Heart left ventricle (tissue), 16 donors: ENCODE results near the gene PEX11G. TPM values are rescaled to one million over a fixed set of nuclear protein-coding genes. Genes with fewer than 3 reads are reported as not detected.

ENCODE experiments used
- ATAC-seq, 4 donors: fragments of 200-7000 bp; cut with Tn5 transposase; one replicate each; pipeline ENCODE4 v1.9.1; 2020 to 2022; ENCODE audit warnings: moderate library complexity in 4 of 4, mild to moderate bottlenecking in 3 of 4, moderate number of reproducible peaks in 1 of 4
- DNase-seq, 5 donors: peaks; one replicate each; pipeline ENCODE4 v3.0.0-alpha.2; 2020
- H3K27ac ChIP-seq, 12 donors: fragments of 200-600 bp; sonication (generic) in 4 of 12; one replicate each; pipeline versions ENCODE4 v1.5.0 to v1.8.0; 2016 to 2022; ENCODE audit warnings: mild to moderate bottlenecking in 2 of 12
- H3K27me3 ChIP-seq, 9 donors: fragments of 200-600 bp; sonication (generic) in 2 of 9; one replicate each; pipeline versions ENCODE4 v1.5.1 to v1.8.0; 2016 to 2022; ENCODE audit warnings: mild to moderate bottlenecking in 3 of 9
- H3K36me3 ChIP-seq, 9 donors: fragments of 200-600 bp; sonication (generic) in 2 of 9; one replicate each; pipeline versions ENCODE4 v1.5.0 to v1.8.0; 2018 to 2022; ENCODE audit warnings: mild to moderate bottlenecking in 2 of 9
- H3K4me1 ChIP-seq, 12 donors: fragments of 200-600 bp; sonication (generic) in 4 of 12; one replicate each; pipeline versions ENCODE4 v1.5.0 to v1.8.0; 2016 to 2022; ENCODE audit warnings: mild to moderate bottlenecking in 3 of 12
- H3K4me3 ChIP-seq, 12 donors: fragments of 200-600 bp; sonication (generic) in 4 of 12; one replicate each; pipeline versions ENCODE4 v1.5.0 to v1.8.0; 2017 to 2022; ENCODE audit warnings: mild to moderate bottlenecking in 9 of 12, moderate library complexity in 4 of 12
- H3K9me3 ChIP-seq, 12 donors: fragments of 200-600 bp; sonication (generic) in 4 of 12; one replicate each; pipeline versions ENCODE4 v1.5.0 to v1.8.0; 2016 to 2022; ENCODE audit warnings: mild to moderate bottlenecking in 1 of 12
- CTCF ChIP-seq, 12 donors: fragments of 200-600 bp; sonication (generic) in 4 of 12; IDR thresholded peaks; one replicate each; pipeline versions ENCODE4 v1.5.0 to v1.8.0; 2018 to 2022; ENCODE audit warnings: antibody characterized with exemption in 12 of 12, mild to moderate bottlenecking in 5 of 12
- POLR2A ChIP-seq, 2 donors: fragments of 450-650 bp; IDR thresholded peaks; one replicate each; pipeline ENCODE4 v1.6.1; 2017; ENCODE audit warnings: antibody characterized with exemption in 2 of 2, mild to moderate bottlenecking in 2 of 2, moderate library complexity in 2 of 2
- WGBS, 4 donors: extraction: QIAGEN DNeasy Blood & Tissue Kit in 2 of 4; methylation state at CpG; one replicate each; pipeline versions ENCODE4 v1.1.5 to v1.1.7; 2013 to 2018; 5-methylcytosine and 5-hydroxymethylcytosine counted together
- intact Hi-C, 10 donors: fragments of 100-400 bp; cut with DNase I; formaldehyde crosslinking; loops; one replicate each; pipeline versions ENCODE4 v1.11.1 to v1.14.2; 2022
- polyA plus RNA-seq, 2 donors: library from polyadenylated mRNA; stranded (reverse); fragments of 200-250 nt; gene quantifications; one replicate each; pipeline ENCODE4 v1.2.3, GENCODE V29; 2013
- total RNA-seq, 9 donors: library from RNA; depleted of rRNA in 2 of 9; stranded (reverse); fragments of >200 nt in 2 of 9; fragmentation: NEBNext Ultra II Directional in 3 of 9; extraction: Animal tissue kit (Norgen Biotek cat#: 25700) in 3 of 9; gene quantifications; one replicate each; pipeline versions ENCODE4 v1.1.0 to v1.2.4, GENCODE V29; 2016 to 2023
- donor health status: ischemic (EF 13 %, LVEDD 7.1; RV severe dilation, severe dysfunction).
- donor health status: healthy with polysubstance abuse.
- donor health status: DM: no; HTN: yes; CAD: no.
- donor health status: DM: no; HTN: no; CAD: no.
- donor health status: ischemic (EF 25% LVEDD 6.9; RV normal size, moderate dysfunction).
- donor health status: ischemic (EF 25% LVEDD 5.7; RV mildly dilated, moderate dysfunction).
- donor health status: healthy.
- donor health status: DM: yes; HTN: yes; CAD: no.
- donor health status: ischemic (EF 35%, LVEDD 5.7; RV mildly dilated, moderate dysfunction).
- donor health status: nonischemic (EF 11% LVEDD 7.7; RV severe dilation, severe dysfunction).
- donor health status: DM: yes; HTN: yes; CAD: no.
- donor health status: PGD.
- donor health status: ischemic (EF 29% LVEDD 5.4; RV normal size, mild dysfunction).
- donor health status: nonischemic (EF 23%, LVEDD 6.1; RV moderate dilation, normal function).

Gene PEX11G
- total and polyA plus RNA-seq, 11 donors, result 0.55 to 3.4 (median 1.5) TPM

- Histone ChIP-seq H3K36me3 (peaks cover 0 to 16% (median 0%) of the 10 kb centered on the region in 9 donors), H3K4me3 (peak overlapping the region; percentile 69 to 94 (median 80)), H3K27me3 (no peaks in the 10 kb centered on the region), H3K4me1 (peaks cover 0 to 30% (median 18%) of the 10 kb centered on the region in 12 donors), H3K27ac (peak overlapping the region in 10 of 12 donors; percentile 81 to 92 (median 86)), H3K9me3 (no peaks in the 10 kb centered on the region)
- TF ChIP-seq CTCF (IDR thresholded peaks at IDR 0.05), result no peak
- TF ChIP-seq POLR2A (IDR thresholded peaks at IDR 0.05), result no peak
- no peak for ATAC-seq
- DNase-seq, result peak in 1 of 5 donors; percentile 19
- intact Hi-C loops, result no loop called here
- 28 to 51% (median 42%) methylated on average over 4 of the region's 4 CpGs; no CpG with 5 or more reads in 1 of the 4 donors for WGBS, 4 donors
Observed at GRCh38 chr19:7516878-7517277, 28.0 kb upstream of the PEX11G start.

GRCh38 chr19:7516333-7516732, 27.5 kb upstream of the PEX11G start:
- intact Hi-C loops, result no loop called here
- Histone ChIP-seq H3K36me3 (peaks cover 0 to 16% (median 0%) of the 10 kb centered on the region in 9 donors), H3K4me3 (peak overlapping the region; percentile 69 to 94 (median 80)), H3K4me1 (peaks cover 0 to 26% (median 15%) of the 10 kb centered on the region in 12 donors), H3K27ac (peak overlapping the region; percentile 51 to 92 (median 84)), H3K27me3 (no peaks in the 10 kb centered on the region), H3K9me3 (no peaks in the 10 kb centered on the region)
- TF ChIP-seq CTCF (IDR thresholded peaks at IDR 0.05) (no peak), POLR2A (IDR thresholded peaks at IDR 0.05) (no peak)
- WGBS, 4 donors, result 0 to 5% (median 3%) methylated on average over 3 to 28 of the region's 28 CpGs
- no peak for ATAC-seq
- DNase-seq, result peak in 1 of 5 donors; percentile 26

GRCh38 chr19:7515645-7516151, 26.9 kb upstream of the PEX11G start, which contains the start of gene ZNF358:
Gene ZNF358, plus strand, starts transcription at chr19:7516103. Its CDS starts 3,140 bp downstream, at chr19:7519243.
- intact Hi-C loops, result loop anchor here in 1 of 10 donors (2.0 kb wide), 1 partner anchor 27 kb away; the partner anchor contains the start of gene PEX11G
- peak in 1 of 2 donors; percentile 28 for TF ChIP-seq POLR2A (IDR thresholded peaks at IDR 0.05)
- no peak for TF ChIP-seq CTCF (IDR thresholded peaks at IDR 0.05)
- whole genome bisulfite sequencing, 4 donors, result 1 to 2% (median 1%) methylated on average over 18 to 33 of the region's 33 CpGs
- DNase-seq, result peak; percentile 81 to 91 (median 84)
- ATAC-seq, result peak; percentile 59 to 92 (median 88)
- Histone ChIP-seq H3K27ac (peak within 1 kb of the TSS; percentile 79 to 96 (median 90)), H3K4me3 (peak within 1 kb of the TSS; percentile 69 to 94 (median 80)), H3K27me3 (no peaks in the 10 kb centered on the region), H3K4me1 (peaks cover 0 to 26% (median 15%) of the 10 kb centered on the region in 12 donors), H3K9me3 (no peaks in the 10 kb centered on the region), H3K36me3 (peaks cover 0 to 16% (median 0%) of the 10 kb centered on the region in 9 donors)

- peak overlapping the region in 11 of 12 donors; percentile 79 to 96 (median 91) for H3K27ac ChIP-seq
- intact Hi-C loops, result loop anchor here in 1 of 10 donors (2.0 kb wide), 1 partner anchor 26 kb away; the partner anchor contains the start of gene PEX11G
- peaks cover 0 to 10% (median 0%) of the 10 kb centered on the region in 9 donors for H3K36me3 ChIP-seq
- H3K4me1 ChIP-seq, result peaks cover 0 to 26% (median 15%) of the 10 kb centered on the region in 12 donors
- 53 to 63% (median 61%) methylated on average over 13 of the region's 13 CpGs for WGBS, 4 donors
- no peaks in the 10 kb centered on the region for H3K27me3 ChIP-seq
- peak overlapping the region in 10 of 12 donors; percentile 47 to 94 (median 62) for H3K4me3 ChIP-seq
- DNase-seq (peak in 3 of 5 donors; percentile 19 to 61 (median 59)), ATAC-seq (peak; percentile 58 to 84 (median 62))
- no peak for TF ChIP-seq CTCF (IDR thresholded peaks at IDR 0.05)
- no peak for TF ChIP-seq POLR2A (IDR thresholded peaks at IDR 0.05)
- H3K9me3 ChIP-seq, result no peaks in the 10 kb centered on the region
Observed at GRCh38 chr19:7515110-7515644, 26.3 kb upstream of the PEX11G start.
